Motor neuron (in vitro differentiated cells): ENCODE data around the gene SLK. TPM values are rescaled to one million over a fixed set of nuclear protein-coding genes. Genes with fewer than 3 reads are reported as not detected.

Source experiments
- ATAC-seq, 8 experiments: fragments of 200-7000 bp; cut with Tn5 transposase; replicated peaks in 6 of 8; 2 replicates each; pipeline ENCODE4 v1.8.0; 2021; ENCODE audit warnings: mild to moderate bottlenecking in 8 of 8, moderate library complexity in 8 of 8
- H3K27ac ChIP-seq, 2 donors: fragments of 250-450 bp; sonication (Bioruptor Pico); 2 replicates each; pipeline ENCODE4 v1.9.0; 2021; ENCODE audit warnings: antibody characterized with exemption in 2 of 2, mild to moderate bottlenecking in 2 of 2, moderate library complexity in 1 of 2
- H3K4me1 ChIP-seq, 2 donors: fragments of 250-450 bp; sonication (Bioruptor Pico); replicated peaks in 1 of 2; 2 replicates each; pipeline ENCODE4 v1.6.1; 2021; ENCODE audit warnings: antibody characterized with exemption in 2 of 2, mild to moderate bottlenecking in 2 of 2, moderate library complexity in 1 of 2
- H3K4me3 ChIP-seq, 5 donors: fragments of 250-450 bp; sonication (Bioruptor Pico); 2 replicates each; pipeline ENCODE4 v1.9.0; 2021; ENCODE audit warnings: antibody characterized with exemption in 5 of 5, mild to moderate bottlenecking in 5 of 5, moderate library complexity in 4 of 5
- WGBS, 10 experiments: fragments of 450-650 bp; shearing (Covaris generic); methylation state at CpG; one replicate each; pipeline ENCODE4 v1.0.0; 2022; 5-methylcytosine and 5-hydroxymethylcytosine counted together
- in situ Hi-C, 9 experiments: fragments of 400-800 bp; cut with MboI; loops; one replicate each; pipeline ENCODE4 v1.15.0; 2021; ENCODE audit warnings: low sequenced_read_pairs in 9 of 9, low pct_unique_long_range_greater_than_20kb in 2 of 9; ENCODE audit not compliant: unreplicated experiment in 9 of 9
- total RNA-seq, 8 experiments: library from RNA; unstranded; fragments of 300-600 nt; gene quantifications; 2 replicates each; pipeline versions ENCODE4 v1.2.3 to v1.2.4, GENCODE V29; 2022

The SLK gene
- 10 to 100 TPM; 15.1 to 82.9 (median 28.8) TPM for total RNA-seq

DNA sequence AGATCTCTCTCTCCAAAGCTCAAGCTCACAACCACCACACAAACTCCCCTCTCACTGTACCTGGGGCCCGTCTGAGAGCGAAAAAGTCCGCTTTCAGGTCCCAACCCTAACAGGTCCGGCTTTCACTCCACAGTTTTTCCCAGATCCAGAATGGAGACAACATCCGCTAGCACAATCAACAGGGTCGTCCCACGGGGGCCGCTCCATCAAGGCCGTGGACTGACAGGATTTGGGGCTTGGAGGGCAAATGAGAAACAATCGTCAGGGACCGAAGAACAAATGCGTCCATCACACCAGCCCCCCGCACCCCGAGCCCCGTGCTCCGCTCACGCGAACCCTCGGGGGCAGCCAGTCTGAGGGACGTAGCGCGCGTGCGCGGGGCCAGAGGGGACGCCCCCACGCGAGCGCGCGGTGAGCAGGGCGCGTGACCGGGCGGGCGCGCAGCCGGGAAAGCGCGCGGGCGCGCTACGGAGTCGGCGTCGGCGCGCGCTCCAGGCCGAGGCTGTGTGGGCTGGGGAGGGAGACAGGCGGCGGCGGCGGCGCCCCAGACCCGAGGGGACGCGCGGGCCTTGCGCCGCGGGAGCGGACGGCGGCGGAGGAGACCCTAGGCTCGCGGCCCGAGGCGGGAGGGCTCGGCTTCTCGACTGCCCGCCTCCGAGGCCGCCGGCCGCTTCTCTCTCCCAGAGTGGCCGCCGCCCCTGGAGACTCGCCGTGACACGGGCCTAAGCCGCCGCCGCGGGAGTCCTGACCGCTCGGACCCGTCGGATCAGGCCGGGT is at the start of gene SLK:
SLK (plus strand) TSS at position 470 of the 777 bp plus-strand sequence. CDS start 606 bp downstream, outside the sequence.
- WGBS, 10 experiments = 0 to 80% (median 27%) methylated on average over 1 to 6 of the region's 92 CpGs; no CpG with 5 or more reads in 4 of the 10 experiments
- H3K27ac ChIP-seq = peak within 1 kb of the TSS; percentile 6 to 11
- peak; percentile 81 to 94 (median 91) for ATAC-seq
- in situ Hi-C loops = no loop called here
- peak within 1 kb of the TSS; percentile 53 to 88 (median 55) for H3K4me3 ChIP-seq
- peaks cover 8 to 14% of the 10 kb centered on the region in 2 donors for H3K4me1 ChIP-seq

DNA sequence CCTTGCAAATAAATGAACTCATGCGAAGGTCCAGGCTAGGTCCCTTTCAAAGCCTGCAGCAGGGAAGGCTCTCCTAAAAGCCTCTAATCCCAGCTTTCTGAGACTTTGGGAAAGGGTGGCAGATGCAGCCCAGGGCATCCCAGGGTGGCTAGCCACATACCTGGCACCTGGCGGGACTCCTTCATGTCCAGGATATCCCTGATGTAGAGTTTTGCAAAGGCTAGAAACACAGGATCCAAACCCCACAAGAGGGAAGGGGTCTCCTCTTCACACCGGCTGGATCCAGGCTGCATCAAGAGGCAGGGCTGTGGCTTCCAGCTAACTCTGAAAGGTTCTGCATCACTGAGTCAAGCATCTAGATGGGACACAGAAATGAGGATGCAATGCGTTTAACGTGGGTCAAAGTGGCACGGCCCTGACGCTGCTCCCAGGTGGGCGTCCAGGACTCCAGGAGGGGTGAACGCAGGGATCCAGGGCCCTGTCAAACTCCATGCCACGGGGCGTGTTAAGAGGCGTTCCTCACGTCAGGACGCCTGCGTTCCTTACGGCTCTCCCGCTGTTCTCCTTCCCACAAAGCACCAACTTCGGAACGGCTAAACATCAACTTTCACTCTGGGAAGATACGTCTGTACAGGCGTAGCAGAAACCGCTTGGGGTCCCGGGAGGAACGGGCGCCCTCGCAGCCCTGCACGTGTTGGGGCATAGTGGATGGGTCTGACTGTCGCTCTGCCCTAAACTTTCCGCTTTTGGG is 49.5 kb upstream of the SLK start:
- Histone ChIP-seq H3K4me1 (peaks cover 10 to 15% of the 10 kb centered on the region in 2 donors), H3K27ac (peak overlapping the region; percentile 46 to 59), H3K4me3 (peak overlapping the region; percentile 49 to 68 (median 59))
- in situ Hi-C loops = no loop called here
- peak; percentile 10 to 49 (median 24) for ATAC-seq
- 0 to 40% (median 6%) methylated on average over 1 to 8 of the region's 29 CpGs; no CpG with 5 or more reads in 3 of the 10 experiments for WGBS, 10 experiments

DNA sequence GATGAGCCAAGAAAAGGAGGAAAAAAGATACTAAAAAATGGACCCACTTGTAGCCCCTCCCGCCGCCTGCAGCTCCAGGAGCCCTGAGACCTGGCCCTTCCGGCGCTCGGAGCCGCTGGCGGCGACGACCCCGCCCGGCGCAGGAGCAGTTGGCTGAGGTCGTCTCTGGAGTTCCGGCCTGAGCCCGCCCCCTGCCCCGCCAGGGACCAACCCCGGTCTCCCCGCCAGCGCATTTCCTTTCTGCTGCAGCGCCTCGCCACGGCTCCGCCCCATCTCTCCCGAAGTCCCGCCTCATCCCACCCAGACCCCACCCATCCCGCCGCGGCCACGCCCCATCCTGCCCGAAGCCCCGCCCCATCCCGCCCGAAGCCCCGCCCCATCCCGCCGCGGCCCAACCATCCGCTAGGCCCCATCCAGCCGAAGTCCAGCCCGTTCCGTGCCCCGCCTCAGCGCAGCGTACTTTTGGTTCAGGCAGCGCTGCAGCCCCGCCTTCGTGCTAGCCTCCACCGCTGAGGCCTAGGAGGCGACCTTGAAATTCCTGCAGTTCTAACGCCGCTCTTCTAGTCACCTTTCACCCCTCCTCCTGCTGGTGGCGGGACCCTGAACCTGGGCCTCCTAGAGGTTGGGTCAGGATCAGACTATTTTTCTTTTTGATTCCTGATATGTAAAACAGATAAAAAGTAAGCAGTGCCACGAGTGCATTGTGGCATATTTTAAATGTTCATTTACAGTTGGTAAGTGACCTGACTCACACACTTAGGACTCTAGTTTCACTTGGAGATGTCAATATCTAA is 48.7 kb upstream of the SLK start, which contains the start of gene STN1:
STN1 (minus strand) TSS at position 132 of the 794 bp plus-strand sequence. CDS start 590 bp downstream, outside the sequence.
- WGBS, 10 experiments = 0 to 20% (median 3%) methylated on average over 1 to 8 of the region's 53 CpGs; no CpG with 5 or more reads in 4 of the 10 experiments
- ATAC-seq = peak; percentile 89 to 98 (median 97)
- in situ Hi-C loops = no loop called here
- H3K4me3 ChIP-seq = peak within 1 kb of the TSS; percentile 49 to 68 (median 59)
- H3K4me1 ChIP-seq = peaks cover 10 to 15% of the 10 kb centered on the region in 2 donors
- peak within 1 kb of the TSS; percentile 55 to 59 for H3K27ac ChIP-seq

DNA sequence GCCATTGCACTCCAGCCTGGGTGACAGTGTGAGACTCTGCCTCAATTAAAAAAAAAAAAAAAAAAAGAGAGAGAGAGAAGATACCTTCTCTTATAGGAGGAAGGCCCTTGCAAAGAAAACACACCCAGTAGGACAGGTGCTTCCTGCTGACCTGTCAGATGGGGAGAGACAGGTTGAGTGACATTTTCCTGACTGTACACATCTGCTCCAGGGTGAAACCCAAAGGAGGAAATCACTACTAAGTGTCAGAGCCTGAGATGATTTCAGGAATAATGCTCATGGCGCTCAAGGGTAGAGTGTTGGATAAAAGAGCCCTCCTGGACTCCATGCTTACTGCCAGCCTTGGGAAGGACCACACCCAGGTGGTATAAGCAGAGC is 47.3 kb upstream of the SLK start:
- no peak overlapping the region for H3K4me3 ChIP-seq
- WGBS, 10 experiments = 100% methylated on average over 1 of the region's 1 CpG; no CpG with 5 or more reads in 8 of the 10 experiments
- peaks cover 10 to 15% of the 10 kb centered on the region in 2 donors for H3K4me1 ChIP-seq
- in situ Hi-C loops = no loop called here
- H3K27ac ChIP-seq = no peak overlapping the region
- no peak for ATAC-seq

DNA sequence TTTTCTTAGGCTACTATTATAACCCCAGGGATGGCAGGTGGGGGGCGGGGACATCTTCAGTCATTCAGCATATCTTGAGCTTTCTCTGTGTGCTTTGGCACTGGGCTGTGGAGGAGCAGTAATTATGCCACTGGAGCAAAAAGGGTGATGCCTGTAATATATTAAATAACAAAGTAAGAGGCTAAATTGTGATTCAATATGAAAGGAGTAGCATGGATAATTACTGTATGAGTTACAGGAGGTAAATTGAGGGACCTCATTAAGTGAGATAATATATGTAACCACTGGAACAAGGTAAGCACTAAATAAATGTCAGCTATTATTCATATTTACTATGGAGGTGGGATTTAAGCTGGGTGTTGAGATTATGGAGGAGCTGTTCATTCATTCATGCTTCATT is 45.7 kb upstream of the SLK start:
- H3K4me3 ChIP-seq = no peak overlapping the region
- no peak for ATAC-seq
- H3K4me1 ChIP-seq = peaks cover 6 to 15% of the 10 kb centered on the region in 2 donors
- H3K27ac ChIP-seq = no peak overlapping the region
- WGBS, 10 experiments = 0 to 100% (median 71%) methylated on average over 1 of the region's 1 CpG; no CpG with 5 or more reads in 3 of the 10 experiments
- in situ Hi-C loops = no loop called here

DNA sequence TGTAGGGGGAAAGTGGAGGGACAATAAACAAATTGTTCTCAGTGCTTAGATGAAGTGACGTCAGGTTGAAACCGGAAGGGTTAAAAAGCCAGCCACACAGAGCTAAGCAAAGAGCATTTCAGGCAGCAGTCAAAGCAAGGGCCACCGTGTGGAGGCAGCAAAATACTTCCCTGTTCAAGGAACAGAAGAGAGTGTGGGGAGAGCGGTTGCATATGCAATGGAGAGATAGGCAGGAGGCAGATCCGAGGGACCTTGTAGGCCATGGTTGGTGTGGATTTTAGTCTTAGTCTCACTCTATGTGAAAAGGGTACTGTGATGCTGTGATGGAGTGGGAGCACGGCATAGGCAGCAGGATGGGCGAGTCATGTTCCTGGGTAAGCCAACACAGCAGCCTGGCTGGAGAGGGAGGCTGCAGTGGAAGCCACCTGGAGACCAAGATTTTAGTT is 45.2 kb upstream of the SLK start:
- no peak overlapping the region for H3K27ac ChIP-seq
- in situ Hi-C loops = no loop called here

DNA sequence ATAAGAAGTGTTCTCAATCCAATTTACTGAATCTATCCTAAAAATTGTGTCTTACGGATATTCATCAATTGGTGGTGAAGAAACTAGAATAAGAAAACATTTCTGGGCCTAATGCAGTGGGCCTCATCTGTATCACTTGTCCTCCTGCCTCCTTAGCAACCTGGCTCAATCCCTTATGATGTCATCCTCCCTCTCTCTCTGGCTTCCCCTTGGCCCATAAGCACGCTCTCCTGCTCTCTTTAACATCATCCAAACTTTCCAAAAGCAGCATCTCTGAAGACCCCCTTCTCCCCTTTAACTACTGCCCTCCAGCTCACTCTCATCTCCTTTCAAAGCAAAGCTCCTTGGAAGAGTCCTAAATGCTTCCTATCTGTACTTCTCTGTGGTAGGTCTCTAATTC is 44.3 kb upstream of the SLK start:
- ATAC-seq = no peak
- no peak overlapping the region for H3K27ac ChIP-seq
- WGBS, 10 experiments = 67 to 100% (median 96%) methylated on average over 1 to 2 of the region's 2 CpGs; no CpG with 5 or more reads in 4 of the 10 experiments
- H3K4me1 ChIP-seq = peaks cover 0 to 7% of the 10 kb centered on the region in 2 donors
- in situ Hi-C loops = no loop called here
- H3K4me3 ChIP-seq = no peak overlapping the region

More for the DNA sequence above, 45.2 kb upstream of the SLK start:
- H3K4me1 ChIP-seq = peaks cover 4 to 12% of the 10 kb centered on the region in 2 donors
- peak in 1 of 8 experiments; percentile 3 for ATAC-seq
- H3K4me3 ChIP-seq = no peak overlapping the region
- WGBS, 10 experiments = 12 to 66% (median 51%) methylated on average over 1 to 6 of the region's 7 CpGs

DNA sequence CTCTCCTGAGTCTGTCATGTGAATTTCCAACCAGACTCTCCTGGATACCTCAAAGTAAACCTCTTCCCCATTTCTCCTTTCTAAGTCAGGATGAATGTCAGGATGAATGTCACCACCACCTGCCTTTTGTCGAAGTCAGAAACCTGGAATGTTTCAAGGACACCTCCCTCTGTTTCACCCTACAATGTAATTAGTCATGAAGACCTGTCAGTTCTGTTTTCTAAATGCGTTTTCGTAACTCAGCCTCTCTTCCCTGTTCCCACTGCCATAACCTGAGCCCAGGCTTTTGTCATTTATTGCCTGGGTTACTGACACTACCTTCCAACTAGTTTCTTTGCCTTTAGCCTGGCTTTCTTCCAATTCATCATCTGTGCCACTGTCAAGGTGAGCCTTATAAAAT is 43.4 kb upstream of the SLK start:
- no peak for ATAC-seq
- Histone ChIP-seq H3K4me3 (no peak overlapping the region), H3K27ac (no peak overlapping the region), H3K4me1 (peaks cover 0 to 9% of the 10 kb centered on the region in 2 donors)
- 38 to 100% (median 69%) methylated on average over 1 to 3 of the region's 3 CpGs; no CpG with 5 or more reads in 1 of the 10 experiments for WGBS, 10 experiments
- in situ Hi-C loops = no loop called here

DNA sequence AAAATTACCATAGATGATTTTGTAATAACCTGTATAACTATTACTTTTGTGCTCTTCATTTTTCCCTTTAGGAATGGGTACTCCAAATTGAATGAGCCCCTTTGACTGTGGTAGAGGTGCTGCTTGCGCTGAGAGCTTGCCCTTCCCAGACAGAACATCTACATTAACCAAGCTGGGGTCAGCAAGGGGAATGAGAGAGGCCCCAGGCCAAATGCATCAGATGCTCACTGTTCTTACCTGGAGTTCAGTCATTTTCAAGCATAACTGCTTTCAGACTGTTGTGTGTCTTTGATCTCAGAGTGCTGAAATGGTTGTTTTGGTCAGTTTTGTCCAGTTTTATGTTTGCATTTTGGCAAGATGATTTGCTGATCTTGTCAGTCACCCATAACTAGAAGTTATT is 41.3 kb upstream of the SLK start:
- ATAC-seq = no peak
- H3K4me1 ChIP-seq = peaks cover 6 to 20% of the 10 kb centered on the region in 2 donors
- in situ Hi-C loops = no loop called here
- H3K4me3 ChIP-seq = no peak overlapping the region
- no peak overlapping the region for H3K27ac ChIP-seq
- WGBS, 10 experiments = 89% methylated on average over 1 of the region's 1 CpG; no CpG with 5 or more reads in 9 of the 10 experiments

DNA sequence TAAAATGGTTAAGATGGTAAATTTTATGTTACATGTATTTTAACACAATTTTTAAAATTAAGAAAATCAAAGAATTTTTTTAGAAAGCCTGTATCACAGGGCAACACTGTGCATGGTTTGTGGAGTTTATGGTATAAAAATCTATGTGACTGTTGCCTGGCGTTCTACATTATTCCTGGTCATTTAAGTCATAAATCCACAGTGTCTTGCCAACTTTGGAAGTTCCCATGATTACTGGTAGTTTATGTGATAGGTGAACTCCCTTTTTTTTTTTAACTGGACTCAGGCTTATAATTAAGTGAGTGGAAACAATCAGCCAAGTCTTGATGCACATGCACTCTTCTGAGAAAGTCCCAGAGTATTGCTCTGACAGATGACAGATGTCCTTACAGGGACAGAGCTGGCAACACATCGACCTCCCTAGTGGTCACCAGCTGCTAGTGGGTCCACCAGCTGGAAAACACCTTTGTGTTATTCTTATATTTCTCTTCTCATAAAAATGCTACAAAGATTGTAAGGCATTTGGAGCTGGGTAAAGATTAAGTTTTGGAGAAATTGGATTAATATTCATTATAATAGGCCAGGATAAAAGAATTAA is 40.1 kb upstream of the SLK start:
- no peak overlapping the region for H3K27ac ChIP-seq
- in situ Hi-C loops = no loop called here
- no peak for ATAC-seq
- 0 to 93% (median 56%) methylated on average over 1 to 2 of the region's 2 CpGs; no CpG with 5 or more reads in 2 of the 10 experiments for WGBS, 10 experiments
- peaks cover 6 to 19% of the 10 kb centered on the region in 2 donors for H3K4me1 ChIP-seq
- H3K4me3 ChIP-seq = no peak overlapping the region

DNA sequence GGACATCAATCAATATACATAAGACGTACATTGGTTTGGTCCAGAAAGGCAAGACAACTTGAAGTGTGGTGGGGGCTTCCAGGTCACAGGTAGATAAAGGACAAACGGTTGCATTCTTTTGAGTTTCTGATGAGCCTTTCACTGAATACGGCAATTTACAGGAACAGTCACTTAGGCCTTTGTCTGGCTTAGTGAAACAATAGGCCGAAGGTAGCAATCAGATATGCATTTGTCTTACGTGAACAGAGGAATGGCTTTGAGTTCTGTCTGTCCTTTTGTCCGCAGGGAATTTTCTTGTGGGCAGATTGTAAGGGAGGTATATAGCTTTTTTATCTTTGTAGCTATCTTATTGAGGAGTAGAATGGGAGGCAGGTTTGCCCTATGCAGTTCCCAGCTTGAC is 38.2 kb upstream of the SLK start:
- 35 to 100% (median 57%) methylated on average over 1 to 6 of the region's 6 CpGs; no CpG with 5 or more reads in 1 of the 10 experiments for WGBS, 10 experiments
- peaks cover 10 to 29% of the 10 kb centered on the region in 2 donors for H3K4me1 ChIP-seq
- peak overlapping the region in 1 of 2 donors; percentile 23 for H3K27ac ChIP-seq
- no peak for ATAC-seq
- in situ Hi-C loops = no loop called here
- no peak overlapping the region for H3K4me3 ChIP-seq

DNA sequence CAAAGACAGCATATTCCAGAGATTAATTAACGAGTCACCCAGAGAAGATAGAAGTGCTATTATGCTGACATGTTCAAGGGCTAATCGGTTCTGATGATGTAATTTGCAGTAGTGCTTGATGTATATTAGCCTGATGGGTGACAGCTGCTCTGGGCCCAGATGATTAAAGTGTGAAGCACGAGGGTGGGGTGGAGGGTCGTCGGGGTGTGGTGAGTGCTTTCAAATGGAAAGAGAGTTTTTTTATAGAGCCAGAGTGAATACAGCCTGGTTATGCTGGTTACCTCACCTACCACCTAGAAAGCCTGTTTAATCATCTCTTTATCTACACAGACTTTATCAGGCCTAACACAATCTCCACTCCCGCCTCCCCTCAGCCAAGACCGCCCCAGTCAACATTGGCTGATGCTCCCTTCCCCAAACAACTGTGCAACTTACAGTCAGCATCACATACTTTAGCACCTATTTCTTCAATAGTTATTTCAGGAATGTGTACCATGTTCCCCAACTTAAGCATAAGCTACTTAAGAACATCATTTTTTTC is 37.5 kb upstream of the SLK start:
- in situ Hi-C loops = no loop called here
- WGBS, 10 experiments = 20 to 100% (median 57%) methylated on average over 1 to 6 of the region's 7 CpGs; no CpG with 5 or more reads in 2 of the 10 experiments
- H3K27ac ChIP-seq = no peak overlapping the region
- peak in 7 of 8 experiments; percentile 60 to 98 (median 97) for ATAC-seq
- H3K4me3 ChIP-seq = no peak overlapping the region
- peaks cover 10 to 29% of the 10 kb centered on the region in 2 donors for H3K4me1 ChIP-seq
